ENCODE data around the gene PNMA8C. TPM values are rescaled to one million over a fixed set of nuclear protein-coding genes. Genes with fewer than 3 reads are reported as not detected.

The PNMA8C gene
- total RNA-seq, 1 experiment from 2014 or later: not detected

DNA sequence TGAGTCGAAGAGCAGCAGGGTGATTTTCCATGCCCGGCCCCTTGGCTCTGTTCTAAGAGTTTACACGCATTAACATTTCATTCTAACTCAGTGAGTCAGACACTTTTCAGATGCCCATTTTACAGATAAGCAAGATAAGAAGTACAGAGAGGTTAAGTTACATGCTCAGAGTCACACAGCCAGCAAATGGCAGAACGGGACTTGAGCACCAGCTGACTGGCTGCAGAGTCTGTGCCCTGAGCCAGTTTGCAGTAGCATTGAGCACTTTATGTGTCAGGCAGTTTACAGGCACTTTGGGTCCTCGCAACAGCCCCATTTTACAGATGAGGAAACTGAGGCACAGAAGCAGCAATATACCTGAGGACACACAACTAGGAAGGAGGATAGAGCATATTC lies 34.3 kb downstream of the PNMA8C start:
- CTCF ChIA-PET: interaction anchor here (1.1 to 1.3 kb wide), 3 partner anchors 21 to 94 kb away, joined by 3 to 6 read pairs (median 5); no protein-coding TSS in a partner anchor
- Mint-ChIP-seq H3K27ac (ENCODE audit: unreplicated experiment) (peak overlapping the region; percentile 19), H3K27me3 (ENCODE audit: unreplicated experiment) (no peaks in the 10 kb centered on the region), H3K9me3 (ENCODE audit: low read depth, unreplicated experiment) (no peaks in the 10 kb centered on the region), H3K4me1 (ENCODE audit: low read depth, unreplicated experiment) (no peaks in the 10 kb centered on the region), H3K4me3 (ENCODE audit: low read depth, unreplicated experiment) (no peak overlapping the region), H3K36me3 (ENCODE audit: insufficient read depth, unreplicated experiment) (peaks cover 53% of the 10 kb centered on the region)
- no peak for DNase-seq
- TSS peak; percentile 32 for BruUV-seq (replicated peaks)
- intact Hi-C loops (cut with micrococcal nuclease; ENCODE audit: unreplicated experiment): loop anchor here (2.0 kb wide), 3 partner anchors 92 to 118 kb away; no protein-coding TSS in a partner anchor
- TF ChIP-seq, protein P1, sequence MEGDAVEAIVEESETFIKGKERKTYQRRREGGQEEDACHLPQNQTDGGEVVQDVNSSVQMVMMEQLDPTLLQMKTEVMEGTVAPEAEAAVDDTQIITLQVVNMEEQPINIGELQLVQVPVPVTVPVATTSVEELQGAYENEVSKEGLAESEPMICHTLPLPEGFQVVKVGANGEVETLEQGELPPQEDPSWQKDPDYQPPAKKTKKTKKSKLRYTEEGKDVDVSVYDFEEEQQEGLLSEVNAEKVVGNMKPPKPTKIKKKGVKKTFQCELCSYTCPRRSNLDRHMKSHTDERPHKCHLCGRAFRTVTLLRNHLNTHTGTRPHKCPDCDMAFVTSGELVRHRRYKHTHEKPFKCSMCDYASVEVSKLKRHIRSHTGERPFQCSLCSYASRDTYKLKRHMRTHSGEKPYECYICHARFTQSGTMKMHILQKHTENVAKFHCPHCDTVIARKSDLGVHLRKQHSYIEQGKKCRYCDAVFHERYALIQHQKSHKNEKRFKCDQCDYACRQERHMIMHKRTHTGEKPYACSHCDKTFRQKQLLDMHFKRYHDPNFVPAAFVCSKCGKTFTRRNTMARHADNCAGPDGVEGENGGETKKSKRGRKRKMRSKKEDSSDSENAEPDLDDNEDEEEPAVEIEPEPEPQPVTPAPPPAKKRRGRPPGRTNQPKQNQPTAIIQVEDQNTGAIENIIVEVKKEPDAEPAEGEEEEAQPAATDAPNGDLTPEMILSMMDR (IDR thresholded peaks at IDR 0.05; ENCODE audit: unreplicated experiment): no peak

DNA sequence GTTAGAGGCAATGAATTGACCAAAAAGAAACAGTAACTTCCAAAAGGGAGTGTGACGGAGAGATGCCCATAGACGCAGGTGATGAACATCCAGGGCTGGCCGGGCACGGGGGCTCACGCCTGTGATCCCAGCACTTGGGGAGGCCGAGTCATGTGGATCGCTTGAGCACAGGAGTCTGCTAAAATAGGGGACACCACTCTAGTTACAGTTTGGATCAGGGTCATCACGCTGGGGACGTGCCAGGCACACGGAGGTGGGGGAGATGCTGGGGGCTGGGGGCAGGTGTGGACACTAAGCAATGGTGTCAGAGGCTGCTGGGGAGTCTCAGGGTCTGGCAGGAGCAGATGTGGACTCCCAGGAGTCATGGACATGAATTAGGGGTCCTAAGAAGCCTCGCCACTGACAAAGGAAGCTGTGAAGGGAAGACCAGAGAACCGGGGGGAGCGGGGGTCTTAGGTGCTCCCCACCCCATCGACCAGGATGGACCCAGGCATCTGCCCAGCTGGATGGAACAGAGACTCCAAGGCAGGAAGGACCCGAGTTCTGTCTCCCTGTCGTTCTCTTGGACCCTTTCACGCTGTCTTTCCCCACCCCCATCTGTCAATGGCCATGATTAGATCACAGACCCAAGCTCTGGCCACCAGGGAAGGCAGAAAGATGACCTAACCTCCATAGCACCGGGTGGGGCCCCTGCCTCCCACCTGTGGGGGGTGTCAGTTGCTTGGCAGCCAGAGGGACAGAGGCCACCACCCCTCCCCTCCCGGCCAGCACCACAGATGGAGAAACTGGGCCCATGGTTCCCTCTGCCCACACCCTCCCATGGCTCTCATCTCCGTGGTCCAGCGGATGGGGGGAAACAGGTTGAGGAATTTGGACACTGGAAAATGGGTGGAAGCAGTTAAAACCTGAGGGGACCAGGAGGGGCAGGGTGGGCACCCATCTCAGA lies 35.0 kb downstream of the PNMA8C start:
- TF ChIP-seq, protein P1 (IDR thresholded peaks at IDR 0.05; ENCODE audit: unreplicated experiment): no peak
- no TSS peak for BruUV-seq (replicated peaks)
- no peaks in the 10 kb centered on the region for H3K4me1 Mint-ChIP-seq (ENCODE audit: low read depth, unreplicated experiment)

DNA sequence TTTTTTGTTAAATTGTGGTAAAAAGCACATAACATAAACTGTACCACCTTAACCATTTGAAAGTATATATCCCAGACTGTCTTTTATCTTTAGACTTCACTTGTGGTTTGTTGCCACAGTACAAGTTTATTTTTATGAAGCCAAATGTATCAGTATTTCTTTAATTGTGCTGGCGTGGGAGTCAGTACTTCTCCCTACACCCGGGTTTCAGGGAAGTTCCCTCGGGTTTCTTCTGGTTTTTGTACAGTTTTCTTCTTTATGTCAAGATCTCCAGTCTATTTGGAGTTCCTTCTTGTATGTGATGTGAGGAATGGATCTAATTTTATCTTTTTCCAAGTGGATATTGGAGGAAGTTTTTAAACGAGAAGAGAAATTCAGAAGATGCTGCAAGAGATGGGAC lies 35.9 kb downstream of the PNMA8C start:
- CTCF ChIA-PET: no interaction called here
- Mint-ChIP-seq H3K4me1 (ENCODE audit: low read depth, unreplicated experiment) (no peaks in the 10 kb centered on the region), H3K9me3 (ENCODE audit: low read depth, unreplicated experiment) (no peaks in the 10 kb centered on the region), H3K27me3 (ENCODE audit: unreplicated experiment) (no peaks in the 10 kb centered on the region), H3K4me3 (ENCODE audit: low read depth, unreplicated experiment) (no peak overlapping the region), H3K27ac (ENCODE audit: unreplicated experiment) (no peak overlapping the region), H3K36me3 (ENCODE audit: insufficient read depth, unreplicated experiment) (peaks cover 67% of the 10 kb centered on the region)
- TF ChIP-seq, protein P1 (IDR thresholded peaks at IDR 0.05; ENCODE audit: unreplicated experiment): no peak
- no TSS peak for BruUV-seq (replicated peaks)
- no peak for DNase-seq
- intact Hi-C loops (cut with micrococcal nuclease; ENCODE audit: unreplicated experiment): no loop called here

More for the DNA sequence above, 35.0 kb downstream of the PNMA8C start:
- Mint-ChIP-seq H3K27me3 (ENCODE audit: unreplicated experiment) (no peaks in the 10 kb centered on the region), H3K4me3 (ENCODE audit: low read depth, unreplicated experiment) (no peak overlapping the region), H3K36me3 (ENCODE audit: insufficient read depth, unreplicated experiment) (peaks cover 59% of the 10 kb centered on the region), H3K27ac (ENCODE audit: unreplicated experiment) (peak overlapping the region; percentile 53), H3K9me3 (ENCODE audit: low read depth, unreplicated experiment) (no peaks in the 10 kb centered on the region)
- no peak for DNase-seq
- CTCF ChIA-PET: interaction anchor here (0.6 to 1.3 kb wide), 2 partner anchors 62 to 95 kb away, joined by 5 read pairs; no protein-coding TSS in a partner anchor
- intact Hi-C loops (cut with micrococcal nuclease; ENCODE audit: unreplicated experiment): loop anchor here (2.0 kb wide), 3 partner anchors 93 to 119 kb away; no protein-coding TSS in a partner anchor

DNA sequence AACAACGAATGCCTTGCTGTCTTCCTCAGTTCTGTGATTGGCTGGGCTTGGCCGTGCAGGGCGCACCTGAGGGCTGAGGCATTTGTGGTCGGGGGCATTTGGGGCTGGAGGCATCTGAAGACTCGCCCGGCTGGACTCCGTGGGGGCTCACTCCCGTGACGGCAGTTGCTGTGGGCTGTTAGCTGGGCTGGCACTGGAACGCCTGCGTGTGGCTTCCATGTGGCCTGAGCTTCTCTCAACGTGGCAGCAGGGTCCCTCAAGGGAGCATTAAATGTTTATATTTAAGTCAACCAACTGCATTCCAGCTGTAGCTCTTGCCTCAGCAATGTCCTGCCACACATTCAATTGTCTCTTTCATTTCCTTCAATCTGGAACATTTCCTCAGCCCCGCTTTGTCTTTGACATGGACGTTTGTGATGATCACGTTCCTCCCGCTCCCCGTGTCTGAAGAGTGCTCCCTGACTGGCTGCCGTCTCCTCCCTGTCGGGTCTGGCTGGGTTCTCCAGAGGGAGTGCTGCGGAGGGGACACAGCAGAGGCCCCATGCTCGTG lies 36.4 kb downstream of the PNMA8C start:
- H3K36me3 Mint-ChIP-seq (ENCODE audit: insufficient read depth, unreplicated experiment): peaks cover 72% of the 10 kb centered on the region
- DNase-seq: no peak
- TF ChIP-seq, protein P1 (IDR thresholded peaks at IDR 0.05; ENCODE audit: unreplicated experiment): no peak
- H3K9me3 Mint-ChIP-seq (ENCODE audit: low read depth, unreplicated experiment): no peaks in the 10 kb centered on the region
- intact Hi-C loops (cut with micrococcal nuclease; ENCODE audit: unreplicated experiment): no loop called here
- H3K4me1 Mint-ChIP-seq (ENCODE audit: low read depth, unreplicated experiment): no peaks in the 10 kb centered on the region
- no peak overlapping the region for H3K27ac Mint-ChIP-seq (ENCODE audit: unreplicated experiment)
- no peaks in the 10 kb centered on the region for H3K27me3 Mint-ChIP-seq (ENCODE audit: unreplicated experiment)
- no TSS peak for BruUV-seq (replicated peaks)
- no peak overlapping the region for H3K4me3 Mint-ChIP-seq (ENCODE audit: low read depth, unreplicated experiment)
- CTCF ChIA-PET: interaction anchor here (0.7 to 1.6 kb wide), 3 partner anchors 111 to 645 kb away, joined by 3 to 7 read pairs (median 5); no protein-coding TSS in a partner anchor

Measured in Calu3 (cell line).